SK-N-SH treated with all-trans-retinoic acid at 6 μM for 48 hours (cell line): ENCODE results near the gene ME3.
"Not testable (repeated sequence)": the region's sequence is repeated elsewhere in the genome, so short reads cannot be mapped to it uniquely, and the experiment has no call there.

Experiments
- ATAC-seq: fragments of 200-7000 bp; cut with Tn5 transposase; 3 replicates; pipeline ENCODE4 v1.9.1; 2020; ENCODE audit warnings: mild to moderate bottlenecking, moderate library complexity
- ARNTL ChIP-seq: fragments of 450-650 bp; formaldehyde crosslinking; IDR thresholded peaks from 2 replicates; pipeline ENCODE4 v1.5.0; 2020; ENCODE audit warnings: low read depth, mild to moderate bottlenecking, moderate library complexity, borderline replicate concordance
- BACH2 ChIP-seq: fragments of 250-450 bp; sonication (Bioruptor Pico); IDR thresholded peaks from 2 replicates; pipeline ENCODE4 v1.9.0; 2021; ENCODE audit warnings: mild to moderate bottlenecking, borderline replicate concordance
- CSDC2 ChIP-seq: fragments of 250-450 bp; sonication (Bioruptor Pico); IDR thresholded peaks from 2 replicates; pipeline ENCODE4 v1.5.0; 2020; ENCODE audit warnings: mild to moderate bottlenecking, moderate library complexity
- GLIS3 ChIP-seq: fragments of 250-450 bp; sonication (Bioruptor Pico); IDR thresholded peaks from 2 replicates; pipeline ENCODE4 v1.5.0; 2020; ENCODE audit warnings: mild to moderate bottlenecking, moderate library complexity
- ISL1 ChIP-seq: fragments of 250-450 bp; sonication (Bioruptor Pico); IDR thresholded peaks from 2 replicates; pipeline ENCODE4 v2.1.2; 2022; ENCODE audit warnings: mild to moderate bottlenecking, moderate library complexity
- PPARA ChIP-seq: fragments of 250-450 bp; sonication (Bioruptor Pico); IDR thresholded peaks from 2 replicates; pipeline ENCODE4 v1.5.0; 2020; ENCODE audit warnings: mild to moderate bottlenecking, borderline replicate concordance
- RARB ChIP-seq: fragments of 250-450 bp; sonication (Bioruptor Pico); IDR thresholded peaks from 2 replicates; pipeline ENCODE4 v1.8.0; 2021; ENCODE audit warnings: mild to moderate bottlenecking, moderate library complexity
- SNAI2 ChIP-seq: fragments of 250-450 bp; sonication (Bioruptor Pico); IDR thresholded peaks from 2 replicates; pipeline ENCODE4 v1.5.0; 2020; ENCODE audit warnings: mild to moderate bottlenecking, moderate library complexity
- TCF4 ChIP-seq: fragments of 250-450 bp; sonication (Bioruptor Pico); IDR thresholded peaks from 2 replicates; pipeline ENCODE4 v1.8.0; 2021; ENCODE audit warnings: mild to moderate bottlenecking, moderate library complexity, borderline replicate concordance
- TOX ChIP-seq: fragments of 250-450 bp; sonication (Bioruptor Pico); IDR thresholded peaks from 2 replicates; pipeline ENCODE4 v1.8.0; 2021; ENCODE audit warnings: mild to moderate bottlenecking, moderate library complexity, borderline replicate concordance
- ZFP3 ChIP-seq: fragments of 250-450 bp; sonication (Bioruptor Pico); IDR thresholded peaks from 2 replicates; pipeline ENCODE4 v1.5.0; 2020; ENCODE audit warnings: mild to moderate bottlenecking, moderate library complexity
- ZFP30 ChIP-seq: fragments of 450-650 bp; formaldehyde crosslinking; IDR thresholded peaks from 2 replicates; pipeline ENCODE4 v1.5.0; 2022; ENCODE audit warnings: mild to moderate bottlenecking, moderate library complexity
- ZNF70 ChIP-seq: fragments of 450-650 bp; formaldehyde crosslinking; IDR thresholded peaks from 2 replicates; pipeline ENCODE4 v1.5.0; 2020; ENCODE audit warnings: mild to moderate bottlenecking, moderate library complexity
- TF ChIP-seq, protein P1 (sequence below): fragments of 250-450 bp; sonication (Bioruptor Pico); IDR thresholded peaks from 2 replicates; pipeline ENCODE4 v1.8.0; 2020; ENCODE audit warnings: mild to moderate bottlenecking, moderate library complexity, borderline replicate concordance
- TF ChIP-seq, protein P2 (sequence below): fragments of 250-450 bp; sonication (Bioruptor Pico); IDR thresholded peaks from 2 replicates; pipeline ENCODE4 v1.5.1; 2021; ENCODE audit warnings: mild to moderate bottlenecking, moderate library complexity
- TF ChIP-seq, protein P3 (sequence below): fragments of 250-450 bp; sonication (Bioruptor Pico); IDR thresholded peaks from 2 replicates; pipeline ENCODE4 v1.5.1; 2020; ENCODE audit warnings: low read depth, mild to moderate bottlenecking, moderate library complexity

Gene ME3

DNA sequence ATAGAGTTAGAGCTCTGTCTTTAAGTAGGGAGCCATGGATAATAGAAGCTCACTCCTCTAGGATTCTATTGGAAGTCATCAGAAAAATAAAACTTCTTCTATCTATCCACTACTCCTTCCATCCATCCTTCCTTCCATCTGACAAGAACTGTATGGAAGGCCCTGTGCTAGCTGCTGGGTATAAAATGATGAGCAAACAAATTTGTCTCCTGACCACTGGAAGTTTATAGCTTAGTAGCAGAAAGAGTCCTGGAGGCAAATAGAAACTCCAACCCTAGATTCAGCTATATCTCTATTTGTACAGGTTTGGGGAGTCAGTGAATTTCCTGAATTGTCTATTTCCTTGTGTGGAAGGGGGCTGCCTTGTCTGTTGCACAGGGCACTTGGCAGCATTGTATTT is 136.6 kb downstream of the ME3 start:
- no peak for ATAC-seq
- TF ChIP-seq ZFP30 (CRISPR knock-in tag) (no peak), GLIS3 (CRISPR knock-in tag) (no peak), BACH2 (no peak), ARNTL (CRISPR knock-in tag) (no peak), TOX (no peak), ISL1 (CRISPR knock-in tag) (no peak), ZNF70 (no peak), TCF4 (CRISPR knock-in tag) (no peak), CSDC2 (CRISPR knock-in tag) (no peak)
- TF ChIP-seq, protein P1, sequence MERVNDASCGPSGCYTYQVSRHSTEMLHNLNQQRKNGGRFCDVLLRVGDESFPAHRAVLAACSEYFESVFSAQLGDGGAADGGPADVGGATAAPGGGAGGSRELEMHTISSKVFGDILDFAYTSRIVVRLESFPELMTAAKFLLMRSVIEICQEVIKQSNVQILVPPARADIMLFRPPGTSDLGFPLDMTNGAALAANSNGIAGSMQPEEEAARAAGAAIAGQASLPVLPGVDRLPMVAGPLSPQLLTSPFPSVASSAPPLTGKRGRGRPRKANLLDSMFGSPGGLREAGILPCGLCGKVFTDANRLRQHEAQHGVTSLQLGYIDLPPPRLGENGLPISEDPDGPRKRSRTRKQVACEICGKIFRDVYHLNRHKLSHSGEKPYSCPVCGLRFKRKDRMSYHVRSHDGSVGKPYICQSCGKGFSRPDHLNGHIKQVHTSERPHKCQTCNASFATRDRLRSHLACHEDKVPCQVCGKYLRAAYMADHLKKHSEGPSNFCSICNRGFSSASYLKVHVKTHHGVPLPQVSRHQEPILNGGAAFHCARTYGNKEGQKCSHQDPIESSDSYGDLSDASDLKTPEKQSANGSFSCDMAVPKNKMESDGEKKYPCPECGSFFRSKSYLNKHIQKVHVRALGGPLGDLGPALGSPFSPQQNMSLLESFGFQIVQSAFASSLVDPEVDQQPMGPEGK (CRISPR knock-in tag), result no peak
- TF ChIP-seq, protein P2, sequence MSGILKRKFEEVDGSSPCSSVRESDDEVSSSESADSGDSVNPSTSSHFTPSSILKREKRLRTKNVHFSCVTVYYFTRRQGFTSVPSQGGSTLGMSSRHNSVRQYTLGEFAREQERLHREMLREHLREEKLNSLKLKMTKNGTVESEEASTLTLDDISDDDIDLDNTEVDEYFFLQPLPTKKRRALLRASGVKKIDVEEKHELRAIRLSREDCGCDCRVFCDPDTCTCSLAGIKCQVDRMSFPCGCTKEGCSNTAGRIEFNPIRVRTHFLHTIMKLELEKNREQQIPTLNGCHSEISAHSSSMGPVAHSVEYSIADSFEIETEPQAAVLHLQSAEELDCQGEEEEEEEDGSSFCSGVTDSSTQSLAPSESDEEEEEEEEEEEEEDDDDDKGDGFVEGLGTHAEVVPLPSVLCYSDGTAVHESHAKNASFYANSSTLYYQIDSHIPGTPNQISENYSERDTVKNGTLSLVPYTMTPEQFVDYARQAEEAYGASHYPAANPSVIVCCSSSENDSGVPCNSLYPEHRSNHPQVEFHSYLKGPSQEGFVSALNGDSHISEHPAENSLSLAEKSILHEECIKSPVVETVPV (CRISPR knock-in tag), result no peak

DNA sequence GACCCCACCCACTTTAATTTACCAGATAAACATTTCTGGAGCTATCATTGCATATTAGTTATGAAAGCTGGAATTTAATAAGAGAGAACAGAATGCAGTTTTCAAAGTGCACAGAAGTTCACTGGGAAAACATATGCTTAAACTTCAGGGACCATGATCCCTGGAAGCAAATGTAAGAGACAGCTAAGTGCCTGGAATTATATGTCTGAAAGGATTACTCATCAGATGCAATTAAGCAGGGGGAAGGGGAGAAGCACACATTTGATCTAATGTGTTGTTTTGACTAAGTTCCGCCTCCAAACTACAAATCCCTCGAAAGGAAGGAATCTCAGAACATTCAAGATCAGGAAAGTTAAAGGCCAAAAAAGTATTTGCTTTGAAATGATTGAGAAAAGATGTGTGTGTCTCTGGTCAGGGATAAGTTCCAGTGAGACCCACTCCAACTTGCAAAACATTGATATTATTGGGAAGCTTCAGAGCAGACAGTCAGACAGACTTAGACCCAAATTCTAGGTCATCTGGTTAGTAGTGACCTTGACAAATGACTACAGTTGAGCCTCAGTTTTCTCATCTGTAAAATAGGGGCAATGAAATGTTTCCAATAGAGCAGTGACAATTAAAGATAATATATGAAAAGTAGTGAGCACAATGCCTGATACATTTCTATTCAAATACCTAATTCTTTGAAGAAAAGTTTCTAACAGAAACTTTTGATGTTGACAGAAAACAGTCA is 147.6 kb downstream of the ME3 start:
- TF ChIP-seq TOX, result no peak
- TF ChIP-seq ISL1 (CRISPR knock-in tag), result peak; percentile 89

DNA sequence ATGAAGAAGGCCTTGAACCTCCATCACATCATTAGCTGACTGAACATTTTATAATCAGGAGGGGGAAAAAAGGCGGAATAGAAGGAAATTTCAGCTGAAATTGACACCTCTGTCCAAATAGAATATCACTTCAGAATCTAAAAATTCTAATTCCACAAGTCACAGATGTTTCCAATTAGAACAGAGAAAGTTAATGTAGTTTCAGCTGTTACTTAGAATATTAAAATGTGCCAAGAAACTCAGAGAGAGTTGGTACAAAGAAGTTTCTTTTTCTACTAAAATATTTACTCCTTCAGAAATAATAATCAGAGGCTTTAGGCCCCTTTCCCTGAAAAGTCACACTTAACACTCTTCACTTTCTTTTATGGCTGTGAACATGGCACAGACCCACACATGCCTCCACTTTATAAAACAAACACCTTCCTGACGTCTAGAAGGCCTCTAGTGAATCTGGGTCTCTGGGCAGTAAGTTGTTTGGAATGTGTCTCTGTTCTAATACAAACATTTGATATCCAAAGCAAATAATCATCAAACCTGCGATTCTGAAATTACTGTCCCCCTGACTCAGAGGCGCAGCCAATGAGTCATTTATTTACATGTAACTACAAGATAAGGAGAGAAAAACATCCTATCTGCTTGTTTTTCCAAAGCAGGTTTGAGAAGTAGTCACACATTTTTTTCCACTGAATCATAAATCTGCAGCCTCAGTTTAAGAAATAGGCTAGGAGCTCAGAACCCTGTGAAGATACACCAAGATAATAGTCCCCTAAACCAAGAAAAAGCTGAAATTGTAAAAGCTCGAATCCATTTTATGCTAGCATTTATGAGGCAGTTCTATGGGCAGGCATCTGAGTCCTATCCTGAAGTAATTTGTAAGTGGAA is 148.4 kb downstream of the ME3 start:
- peak; percentile 82 for ATAC-seq
- TF ChIP-seq, protein P3, sequence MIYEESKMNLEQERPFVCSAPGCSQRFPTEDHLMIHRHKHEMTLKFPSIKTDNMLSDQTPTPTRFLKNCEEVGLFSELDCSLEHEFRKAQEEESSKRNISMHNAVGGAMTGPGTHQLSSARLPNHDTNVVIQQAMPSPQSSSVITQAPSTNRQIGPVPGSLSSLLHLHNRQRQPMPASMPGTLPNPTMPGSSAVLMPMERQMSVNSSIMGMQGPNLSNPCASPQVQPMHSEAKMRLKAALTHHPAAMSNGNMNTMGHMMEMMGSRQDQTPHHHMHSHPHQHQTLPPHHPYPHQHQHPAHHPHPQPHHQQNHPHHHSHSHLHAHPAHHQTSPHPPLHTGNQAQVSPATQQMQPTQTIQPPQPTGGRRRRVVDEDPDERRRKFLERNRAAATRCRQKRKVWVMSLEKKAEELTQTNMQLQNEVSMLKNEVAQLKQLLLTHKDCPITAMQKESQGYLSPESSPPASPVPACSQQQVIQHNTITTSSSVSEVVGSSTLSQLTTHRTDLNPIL (CRISPR knock-in tag), result peak; percentile 42; the same call in 1 of the 2 replicates
- no peak for TF ChIP-seq ZFP30 (CRISPR knock-in tag)

More for the DNA sequence above, 147.6 kb downstream of the ME3 start:
- ATAC-seq, result peak; percentile 91

DNA sequence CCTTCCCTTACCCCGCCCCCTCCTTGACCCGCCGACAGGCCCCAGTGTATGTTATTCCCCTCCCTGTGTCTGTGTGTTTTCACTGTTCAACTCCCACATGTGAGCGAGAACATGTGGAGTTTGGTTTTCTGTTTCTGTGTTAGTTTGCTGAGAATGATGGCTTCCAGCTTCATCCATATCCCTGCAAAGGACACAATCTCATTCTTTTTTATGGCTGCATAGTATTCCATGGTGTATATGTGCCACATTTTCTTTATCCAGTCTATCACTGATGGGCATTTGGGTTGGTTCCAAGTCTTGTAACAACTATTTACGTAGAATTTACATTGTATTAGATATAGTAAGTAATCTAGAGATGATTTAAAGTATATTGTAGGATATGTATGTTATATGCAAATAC is 149.9 kb downstream of the ME3 start:
- not testable (repeated sequence) for ATAC-seq

DNA sequence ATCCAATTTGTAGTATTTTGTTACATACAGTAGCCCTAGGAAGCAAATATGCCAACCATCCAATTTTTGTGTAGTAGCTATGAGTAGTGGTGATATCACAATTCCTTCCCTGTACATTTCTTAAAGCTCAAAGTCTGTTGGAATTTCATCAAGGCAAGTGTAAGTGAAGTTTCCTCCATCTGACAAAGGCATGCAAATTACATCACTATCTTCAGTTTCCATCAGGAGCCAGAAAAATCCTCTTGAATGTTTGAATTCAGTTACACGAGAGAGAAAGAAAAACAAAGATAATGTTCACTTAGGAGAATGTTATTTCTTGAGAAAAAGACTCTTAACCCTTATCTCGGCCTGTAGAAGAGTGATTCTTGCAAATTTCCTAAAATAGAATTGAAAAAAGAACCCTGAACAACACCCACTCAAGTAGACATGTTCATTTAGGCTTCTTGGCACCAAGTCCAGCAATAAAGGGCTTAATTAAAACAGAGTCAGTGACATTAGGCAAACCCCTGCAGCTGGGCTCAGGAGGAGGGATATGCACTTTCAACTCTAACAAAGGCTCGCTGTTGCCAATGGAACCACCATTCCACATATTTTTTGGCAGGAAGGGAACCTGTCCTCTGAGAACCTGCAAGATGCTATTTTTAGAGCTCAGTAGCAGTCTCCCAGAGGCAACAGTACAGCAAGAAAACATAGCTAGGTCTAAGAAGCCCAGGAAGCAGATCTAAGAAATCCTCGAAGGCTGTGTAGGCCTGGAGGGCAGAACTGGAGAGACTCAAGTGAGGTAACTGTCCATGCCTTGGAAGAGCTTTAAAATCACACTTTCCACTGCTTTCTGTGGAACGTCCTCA is 153.1 kb downstream of the ME3 start:
- peak; percentile 70 for ATAC-seq
- TF ChIP-seq ZNF70, result no peak
- peak; percentile 78 for TF ChIP-seq ISL1 (CRISPR knock-in tag)
- no peak for TF ChIP-seq ZFP3
- 0 out of 2 replicates have a peak, but pooled peaks have one; percentile 50 for TF ChIP-seq SNAI2 (CRISPR knock-in tag)

DNA sequence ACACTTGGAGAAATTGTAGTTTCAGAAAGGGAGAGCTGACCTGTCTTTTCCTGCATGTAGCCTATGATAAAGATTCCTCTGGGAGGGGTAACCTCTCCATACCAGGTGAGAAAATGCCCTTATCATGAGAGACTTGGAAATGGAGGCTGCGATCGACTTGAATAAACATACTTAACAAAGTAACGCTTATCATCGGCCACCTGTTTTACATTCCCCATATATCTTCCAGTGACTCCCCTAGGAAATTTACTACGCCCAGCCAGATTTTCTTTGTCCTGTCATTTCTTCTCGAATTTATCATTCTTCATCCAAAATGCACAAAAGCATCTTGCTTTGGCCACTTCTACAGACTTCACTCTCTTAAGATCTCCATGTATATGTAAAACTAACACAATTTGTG is 154.2 kb downstream of the ME3 start:
- ATAC-seq, result no peak
- TF ChIP-seq, protein P3 (CRISPR knock-in tag), result no peak
- TF ChIP-seq ZFP30 (CRISPR knock-in tag) (no peak), ISL1 (CRISPR knock-in tag) (no peak), PPARA (no peak), SNAI2 (CRISPR knock-in tag) (no peak), RARB (no peak)
- TF ChIP-seq, all 23 proteins: peak for 0
